Hepatic stellate cell (primary cell): ENCODE results near the gene NSG1.
A peak's percentile ranks its signal among the peaks of the same experiment; 100 is the strongest.
"Not testable (repeated sequence)": the region's sequence is repeated elsewhere in the genome, so short reads cannot be mapped to it uniquely, and the experiment has no call there.

Experiments used
- DNase-seq: peaks from one replicate; pipeline ENCODE4 v3.0.0; 2011; ENCODE audit warnings: low spot score

NSG1 gene

DNA sequence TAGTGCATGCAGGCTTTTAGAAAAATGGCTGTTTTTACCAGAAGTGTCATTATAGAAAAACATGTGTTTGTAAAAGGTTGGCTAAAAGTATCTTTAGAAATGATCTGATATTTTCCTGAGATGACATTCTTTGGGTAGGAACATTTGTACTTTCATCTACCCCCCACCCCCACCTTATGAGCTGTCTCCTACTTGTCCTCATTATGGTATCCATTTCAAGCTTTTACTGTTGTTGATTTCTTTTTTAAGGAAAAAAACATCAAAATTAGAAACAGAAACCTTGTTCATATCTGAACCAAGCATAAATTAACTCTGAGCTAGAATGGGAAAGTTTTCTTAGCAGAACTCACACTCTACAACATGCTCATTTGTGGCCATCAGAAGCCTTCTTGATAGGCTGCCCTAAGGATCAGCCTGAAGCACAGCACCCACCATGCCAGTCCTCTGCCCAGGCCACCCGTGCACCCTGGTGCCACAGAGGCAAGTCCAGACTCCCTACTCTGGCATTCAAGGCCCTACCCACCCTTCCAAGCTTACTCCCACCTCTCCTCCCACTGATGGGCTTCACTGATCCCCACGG is 49.4 kb downstream of the NSG1 start:
- DNase-seq, result no peak

DNA sequence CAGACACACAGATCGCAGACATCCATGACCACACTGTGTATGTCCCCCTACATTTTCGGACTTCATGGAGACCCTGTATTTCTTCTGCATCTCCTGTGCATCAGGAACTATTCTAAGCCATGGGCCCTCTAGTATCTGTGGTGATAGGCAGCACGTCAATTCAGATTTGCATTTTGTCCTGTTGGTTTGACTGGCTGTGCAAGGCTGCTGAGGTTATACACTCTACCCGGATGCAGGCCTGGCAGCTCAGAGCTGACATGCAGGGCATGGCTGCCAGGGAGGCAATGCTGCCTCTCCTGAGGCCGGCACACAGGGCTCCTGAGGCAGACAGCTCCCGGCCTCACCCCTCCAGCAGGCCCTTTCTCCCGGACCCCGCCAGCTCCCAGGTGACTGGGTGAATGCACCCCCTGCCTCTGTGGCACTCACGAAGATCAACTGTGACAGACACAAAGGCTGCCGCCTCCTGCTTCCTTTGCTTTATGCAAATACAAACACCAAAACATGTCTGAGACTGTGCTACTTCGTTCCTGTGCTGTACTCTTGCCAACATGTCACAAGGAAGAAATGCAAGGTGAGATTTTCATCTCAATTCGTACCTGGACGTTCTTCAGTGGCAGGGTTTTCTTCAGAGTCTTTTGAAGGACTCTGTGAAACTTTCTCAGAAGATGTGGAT is 51.0 kb downstream of the NSG1 start:
- DNase-seq, result no peak

DNA sequence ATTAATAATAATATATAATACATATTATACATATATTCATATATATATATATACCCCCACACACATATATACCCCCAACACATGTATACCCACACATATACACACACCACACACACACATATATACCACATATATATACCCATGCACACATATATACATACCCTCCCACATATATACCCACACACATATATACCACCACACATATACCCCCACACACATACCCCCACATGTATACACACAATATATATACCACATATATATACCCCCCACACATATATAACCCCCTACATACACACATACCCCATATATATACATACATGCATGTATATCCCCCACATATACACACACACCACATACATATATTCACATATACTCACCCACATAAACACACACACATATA is 52.0 kb downstream of the NSG1 start:
- DNase-seq, result no peak

DNA sequence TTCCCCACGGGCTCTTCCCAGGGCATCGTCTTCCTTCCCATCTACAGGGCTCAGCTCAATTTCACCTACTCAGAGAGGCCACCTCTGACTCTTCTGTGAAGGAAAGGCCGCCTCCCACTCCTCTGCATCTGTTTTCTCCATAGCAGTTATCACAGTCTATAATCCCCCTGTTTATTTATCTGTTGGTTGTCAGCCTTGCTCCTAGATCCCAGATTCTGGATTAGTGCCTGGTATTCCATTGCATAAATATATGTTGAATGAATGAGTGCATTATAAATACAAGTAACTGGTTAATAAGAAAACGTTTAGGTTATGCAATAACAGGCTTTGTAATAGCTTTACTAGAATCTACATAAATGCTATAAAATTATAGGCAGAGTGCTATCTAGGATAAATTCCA is 52.9 kb downstream of the NSG1 start:
- DNase-seq, result no peak

DNA sequence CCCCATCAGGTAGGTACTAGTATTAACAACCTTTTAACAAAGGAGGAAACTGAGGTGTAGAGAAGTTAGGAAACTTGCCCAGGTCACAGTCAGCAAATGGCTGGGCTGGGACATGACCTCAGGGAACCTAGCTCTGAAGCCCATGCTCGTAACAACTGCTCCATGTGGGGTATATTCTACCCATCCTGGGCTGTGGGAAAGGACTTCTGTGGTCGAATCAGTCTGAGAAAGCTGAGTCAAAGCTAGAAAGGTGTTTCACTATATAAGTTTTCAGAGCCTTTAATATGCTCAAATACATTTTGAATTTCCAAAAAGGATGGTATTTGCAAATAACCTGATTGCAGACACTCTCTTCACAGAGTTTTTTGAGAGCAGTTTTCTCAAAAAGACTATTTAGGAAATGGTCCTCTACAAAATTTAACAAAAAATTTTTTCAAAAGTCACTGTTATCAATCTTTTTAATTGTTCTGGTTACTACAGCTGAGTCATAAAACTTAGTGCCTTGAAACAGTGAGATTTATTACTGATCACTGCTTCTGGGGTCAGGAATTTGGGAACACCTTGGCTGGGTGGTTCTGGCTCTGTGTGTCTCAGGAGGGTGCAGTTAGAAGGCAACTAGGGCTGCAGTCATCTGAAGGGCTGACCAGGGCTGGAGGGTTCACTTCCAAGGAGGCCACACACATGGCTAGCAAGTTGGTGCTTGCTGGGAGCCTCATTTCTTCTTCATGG is 53.6 kb downstream of the NSG1 start:
- DNase-seq, result no peak

DNA sequence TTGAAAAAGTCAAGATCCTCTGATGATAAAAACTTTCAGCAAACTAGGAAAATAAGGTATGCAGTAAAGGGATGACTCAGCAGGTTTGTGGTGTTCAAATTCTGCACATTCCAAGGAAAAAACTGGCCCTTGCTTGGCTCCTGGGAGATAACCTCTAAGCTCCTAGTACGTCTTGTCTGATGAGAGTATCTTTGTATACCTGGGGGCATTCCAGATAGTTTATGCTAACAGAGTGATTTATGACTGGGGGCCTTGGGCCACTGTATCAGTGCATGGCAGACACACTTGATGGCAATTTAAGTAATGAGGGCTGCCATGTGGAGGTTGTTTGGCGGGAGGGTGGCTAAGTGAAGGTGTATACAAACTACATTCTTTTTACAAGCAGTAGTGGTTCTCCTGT is 56.9 kb downstream of the NSG1 start:
- no peak for DNase-seq

DNA sequence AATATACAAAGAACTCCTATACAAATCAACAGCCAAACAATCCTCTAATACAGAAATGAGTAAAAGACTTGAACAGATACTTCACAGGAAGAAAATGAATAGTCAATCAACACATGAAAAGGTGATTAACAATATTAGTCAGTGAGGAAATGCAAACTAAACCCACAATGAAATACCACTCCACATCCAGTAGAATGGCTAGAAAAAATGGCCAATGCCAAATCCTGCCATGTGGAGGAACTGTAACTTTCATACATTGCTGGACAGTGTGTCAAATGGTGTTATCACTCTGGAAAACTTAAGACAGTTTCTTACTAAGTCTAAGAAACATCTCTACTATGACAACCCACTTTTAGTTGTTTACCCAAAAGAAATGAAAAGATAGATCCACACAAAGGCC is 59.5 kb downstream of the NSG1 start:
- DNase-seq, result peak; percentile 20

DNA sequence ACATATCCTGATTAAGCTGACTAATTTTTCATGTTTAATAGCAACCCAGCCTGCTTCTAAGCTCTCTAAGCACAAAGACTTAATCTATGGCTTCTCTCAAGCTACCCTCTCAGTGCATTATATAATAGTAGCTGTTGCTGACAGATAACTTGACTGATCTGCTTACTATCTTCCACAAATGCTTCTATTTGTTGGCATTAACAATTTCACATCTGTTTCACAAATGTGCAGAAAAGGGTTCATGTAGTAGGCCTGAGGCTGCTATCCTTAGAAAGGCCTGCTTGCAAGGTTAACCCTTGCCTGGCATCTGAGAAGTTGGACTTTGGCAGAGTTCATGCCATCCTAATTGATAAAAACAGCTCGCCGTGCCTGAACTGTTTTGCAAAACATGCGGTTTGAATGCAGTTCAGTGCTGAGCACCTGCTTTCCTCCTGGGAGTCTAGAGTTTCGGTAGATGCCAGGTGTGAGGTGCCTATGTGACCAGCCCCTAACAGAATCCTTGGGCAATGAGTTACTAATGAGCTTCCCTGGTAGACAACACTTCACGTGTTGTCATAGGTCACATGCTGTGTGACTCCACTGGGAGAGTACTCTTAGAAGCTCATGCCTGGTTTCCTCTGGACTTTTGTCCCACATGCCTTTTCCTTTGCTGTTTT is 68.4 kb downstream of the NSG1 start:
- DNase-seq, result no peak

DNA sequence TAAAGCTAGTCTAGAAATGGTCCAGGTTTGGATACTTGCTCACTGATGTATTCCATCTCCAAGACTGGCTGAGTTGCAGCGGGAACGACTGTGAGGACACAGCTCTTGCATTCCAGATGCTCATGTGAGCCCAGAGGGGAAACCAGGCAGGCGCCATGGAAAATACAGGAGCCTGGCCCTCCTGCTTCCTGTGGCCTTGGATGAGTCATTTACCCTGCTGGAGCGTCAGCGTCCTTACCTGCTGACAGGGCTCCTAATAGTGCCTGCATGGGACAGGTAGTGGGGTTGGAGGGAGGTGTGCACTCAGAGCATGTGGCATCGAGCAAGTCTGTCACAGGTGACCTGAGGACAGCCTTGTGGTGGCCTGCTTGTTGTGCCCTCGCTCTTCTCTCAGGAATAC is 69.4 kb downstream of the NSG1 start:
- no peak for DNase-seq

DNA sequence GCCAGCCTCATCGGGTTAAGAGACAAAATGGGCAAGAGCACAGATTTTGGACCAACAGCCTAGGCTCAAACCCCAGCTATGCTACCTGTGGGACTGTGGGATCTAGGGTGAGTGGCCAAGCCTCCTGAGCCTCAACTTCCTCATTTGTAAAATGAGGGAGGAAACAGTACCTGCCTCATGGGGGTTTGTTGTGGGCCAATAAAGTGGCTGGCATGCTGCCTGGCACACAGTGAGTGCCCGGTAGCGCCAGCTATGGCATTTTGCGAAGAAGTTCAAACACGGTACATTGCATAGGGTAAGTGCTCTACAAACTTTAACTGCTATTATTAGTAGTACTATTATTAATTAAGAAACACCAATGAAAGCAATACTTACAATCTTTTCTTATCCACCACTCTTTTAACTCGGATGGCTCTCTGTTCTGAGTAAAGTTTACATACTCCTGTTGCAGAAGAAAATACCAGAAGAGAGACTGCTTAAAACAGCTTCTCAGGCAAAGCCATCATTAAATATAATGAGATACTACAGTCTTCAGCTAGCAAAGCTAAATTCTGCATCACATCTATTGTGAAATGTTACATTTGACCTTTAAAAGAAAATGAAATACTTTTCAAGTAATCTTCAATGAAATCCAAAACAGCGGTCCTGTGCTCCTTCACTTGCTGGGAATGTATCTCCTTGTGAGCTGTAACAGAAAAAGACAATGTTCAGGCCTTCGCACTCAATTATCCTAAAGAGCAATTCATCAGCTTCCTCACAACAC is 70.1 kb downstream of the NSG1 start:
- DNase-seq, result no peak

DNA sequence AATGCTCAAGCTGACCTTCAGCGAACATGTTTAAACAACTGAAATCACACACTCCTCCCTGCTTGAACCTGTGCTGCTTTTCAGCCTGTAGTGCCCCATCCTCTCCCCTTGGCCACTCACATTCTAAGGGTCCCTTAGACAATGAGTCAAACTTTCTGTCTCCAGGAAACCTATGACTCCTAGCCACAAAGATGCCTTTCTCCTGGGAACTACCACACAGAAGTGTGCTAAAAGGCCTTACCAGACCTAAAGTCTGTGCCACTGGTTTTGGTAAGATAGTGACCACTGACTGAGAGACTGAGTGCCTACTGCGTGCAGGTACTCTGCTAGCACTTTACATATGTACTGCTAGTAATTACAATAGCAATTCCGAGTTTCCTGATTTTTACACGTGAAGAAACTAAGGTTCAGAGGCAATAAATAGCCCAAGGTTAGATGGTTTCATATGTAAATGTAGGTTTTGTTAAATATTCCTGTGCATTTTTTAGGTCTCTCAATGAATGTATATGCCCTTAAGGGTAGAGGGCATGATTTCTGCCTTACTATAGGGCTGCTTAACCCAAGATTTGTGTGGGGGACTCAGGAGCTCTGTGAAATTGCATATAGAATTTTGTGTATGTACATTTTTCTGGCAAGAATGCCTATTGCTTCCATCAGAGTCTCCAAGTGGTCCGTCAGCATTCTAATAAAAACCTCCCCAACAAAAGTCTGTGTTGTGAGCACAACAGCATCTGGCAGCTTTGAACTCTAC is 71.1 kb downstream of the NSG1 start:
- DNase-seq, result peak; percentile 41

DNA sequence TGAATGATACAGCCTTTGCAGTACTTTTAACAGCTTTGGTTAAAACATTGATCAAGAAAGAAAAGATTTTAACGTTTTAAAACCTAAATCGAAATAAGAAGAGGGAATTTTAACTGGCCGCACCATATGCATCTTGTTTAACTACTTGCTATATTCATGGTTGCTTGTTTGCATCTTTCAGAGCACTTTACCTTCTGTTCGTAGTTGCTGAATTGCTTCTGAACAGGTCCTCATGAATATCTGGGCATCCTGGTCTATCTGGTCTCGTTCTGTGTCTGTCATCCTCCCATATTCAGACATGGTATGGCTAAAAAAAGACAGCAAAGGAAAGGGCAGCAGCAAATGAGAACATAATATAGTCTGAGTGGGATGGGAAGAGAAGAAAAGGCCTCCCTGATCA is 72.3 kb downstream of the NSG1 start:
- no peak for DNase-seq

DNA sequence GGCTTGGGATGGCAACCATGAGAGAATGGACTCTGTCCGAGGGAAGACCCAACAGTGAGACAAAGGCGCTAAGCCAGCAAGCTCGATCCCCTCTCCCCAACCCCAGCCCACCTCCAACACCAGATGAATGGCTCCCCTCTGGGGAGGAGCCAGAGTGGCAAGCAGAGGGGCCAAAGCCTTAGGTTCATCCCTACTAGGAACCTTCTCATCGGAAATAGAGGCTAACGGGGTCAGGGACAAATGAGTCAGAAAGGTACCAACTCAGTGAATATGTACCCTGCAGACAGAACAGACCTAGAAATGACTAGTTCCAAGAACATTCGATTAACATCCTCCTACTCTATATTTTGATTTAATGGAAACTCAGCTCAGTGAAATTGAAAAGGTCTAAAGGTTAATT is 73.9 kb downstream of the NSG1 start:
- DNase-seq, result no peak

DNA sequence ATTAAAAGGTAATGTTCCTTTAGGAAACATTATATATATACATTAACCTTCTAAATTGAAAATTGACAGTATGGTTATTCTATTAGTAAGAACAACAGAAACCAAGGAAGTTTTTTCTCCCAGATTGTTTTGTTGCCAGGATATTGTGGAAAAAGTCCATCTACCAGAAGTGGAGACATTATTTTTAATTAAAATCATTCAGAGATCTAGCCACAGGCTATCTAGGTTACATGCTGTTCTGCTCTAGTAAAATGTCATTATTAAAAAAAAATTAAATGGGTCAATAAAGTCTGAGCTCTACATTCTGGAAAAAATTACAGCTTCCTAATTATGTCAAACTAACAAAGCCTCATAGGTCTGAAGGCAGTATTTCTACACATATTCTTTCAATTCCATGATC is 74.3 kb downstream of the NSG1 start:
- DNase-seq, result no peak

DNA sequence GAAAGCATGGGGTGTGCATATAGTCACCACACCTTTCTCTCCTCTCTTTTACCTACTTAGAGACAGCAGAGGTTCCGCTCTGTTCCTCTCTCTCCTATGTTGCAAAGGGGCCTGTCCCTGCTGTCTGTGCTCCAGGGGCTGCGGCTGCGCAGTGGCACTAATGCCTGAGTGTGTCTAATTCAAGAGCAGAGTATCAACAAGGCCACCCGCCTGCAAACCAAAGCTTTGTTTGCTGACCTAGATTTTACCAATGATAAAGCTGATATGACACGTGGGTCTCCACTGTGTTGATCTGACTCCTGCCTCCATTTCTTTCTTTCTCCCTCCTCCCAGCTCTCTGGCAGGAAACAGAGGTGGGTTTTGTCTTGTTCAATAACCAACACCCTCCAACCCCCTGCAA is 74.9 kb downstream of the NSG1 start:
- DNase-seq, result no peak

DNA sequence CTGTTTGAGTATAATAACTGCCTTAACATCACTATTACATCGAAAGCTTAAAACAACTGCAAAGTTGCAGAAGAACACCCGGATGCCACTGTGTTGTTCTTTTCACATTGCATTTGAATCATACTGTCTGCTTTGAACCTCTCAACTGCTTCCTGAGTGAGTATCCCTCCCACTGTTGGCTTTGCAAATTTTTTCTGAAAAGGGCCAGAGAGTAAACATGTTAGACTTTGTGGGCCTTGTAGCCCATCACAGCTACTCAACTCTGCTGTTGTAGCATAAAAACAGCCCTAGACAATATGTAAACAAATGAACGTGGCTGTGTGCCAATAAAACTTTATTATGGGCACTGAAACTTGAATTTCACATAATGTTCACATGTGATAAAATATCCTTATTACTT is 76.1 kb downstream of the NSG1 start:
- no peak for DNase-seq

DNA sequence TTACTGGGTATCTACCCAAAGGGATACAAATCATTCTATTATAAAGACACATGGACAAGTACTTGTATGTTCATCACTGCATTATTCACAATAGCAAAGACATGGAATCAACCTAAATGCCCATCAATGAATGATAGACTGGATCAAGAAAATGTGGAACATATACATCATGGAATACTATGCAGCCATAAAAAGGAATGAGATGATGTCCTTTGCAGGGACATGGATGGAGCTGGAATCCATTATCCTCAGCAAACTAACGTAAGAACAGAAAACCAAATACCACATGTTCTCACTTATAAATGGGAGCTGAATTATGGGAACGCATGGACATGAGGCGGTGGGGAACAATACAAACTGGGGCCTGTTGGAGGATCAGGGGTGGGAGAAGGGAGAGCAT is 78.3 kb downstream of the NSG1 start:
- DNase-seq, result not testable (repeated sequence)
